MCF 10A (cell line): ENCODE data around the gene DIAPH1. TPM values are rescaled to one million over a fixed set of nuclear protein-coding genes. Genes with fewer than 3 reads are reported as not detected.

Experiments
- BruUV-seq: library from RNA; stranded (reverse); fragments of 400-500 nt; replicated peaks from 2 replicates; lab custom pipeline; 2021; lab: Mats Ljungman, UMichigan
- CTCF ChIA-PET: fragments of 300-600 bp; sonication (Branson Sonifier 250); formaldehyde crosslinking; extraction: SDS; loops from one replicate; lab custom pipeline; 2021; ENCODE audit warnings: antibody characterized with exemption, inconsistent platforms; lab: Yijun Ruan, JAX
- POLR2A ChIA-PET: fragments of 300-600, 350-650 bp; sonication (Branson Sonifier 250); formaldehyde crosslinking; extraction: SDS; loops from one replicate; lab custom pipeline; 2020; ENCODE audit warnings: antibody characterized with exemption, inconsistent platforms; lab: Yijun Ruan, JAX
- DNase-seq: peaks from one replicate; pipeline ENCODE4 v3.0.0-alpha.2; 2018; ENCODE audit not compliant: unreplicated experiment
- H3K27ac Mint-ChIP-seq: one replicate; pipeline ENCODE4 v1.8.0; 2022; ENCODE audit warnings: mild to moderate bottlenecking, low read depth, mixed read lengths; ENCODE audit not compliant: unreplicated experiment
- H3K27me3 Mint-ChIP-seq: one replicate; pipeline ENCODE4 v1.8.0; 2022; ENCODE audit warnings: mixed read lengths; ENCODE audit not compliant: insufficient read depth, unreplicated experiment
- H3K36me3 Mint-ChIP-seq: one replicate; pipeline ENCODE4 v1.8.0; 2022; ENCODE audit warnings: mild to moderate bottlenecking, moderate library complexity, mixed read lengths; ENCODE audit not compliant: insufficient read depth, unreplicated experiment
- H3K4me1 Mint-ChIP-seq: one replicate; pipeline ENCODE4 v1.8.0; 2022; ENCODE audit warnings: mixed read lengths; ENCODE audit not compliant: insufficient read depth, unreplicated experiment
- H3K4me3 Mint-ChIP-seq: one replicate; pipeline ENCODE4 v1.8.0; 2022; ENCODE audit warnings: mild to moderate bottlenecking, moderate library complexity, mixed read lengths; ENCODE audit not compliant: unreplicated experiment
- H3K9me3 Mint-ChIP-seq: one replicate; pipeline ENCODE4 v1.8.0; 2022; ENCODE audit warnings: mixed read lengths; ENCODE audit not compliant: unreplicated experiment
- CTCF ChIP-seq: fragments of 200-600 bp; IDR thresholded peaks from one replicate; pipeline ENCODE4 v1.8.0; 2022; ENCODE audit warnings: antibody characterized with exemption, mild to moderate bottlenecking; ENCODE audit not compliant: unreplicated experiment
- intact Hi-C: fragments of 100-400 bp; cut with micrococcal nuclease; formaldehyde crosslinking; loops from 2 replicates; pipeline ENCODE4 v1.14.1; 2022
- total RNA-seq: library from RNA; stranded (reverse); gene quantifications from 2 replicates; pipeline ENCODE4 v1.2.3, GENCODE V29; 2022

Gene DIAPH1
- total RNA-seq, 1 experiment from 2014 or later, result 228 TPM

GRCh38 chr5:141636106-141636412, 17.3 kb upstream of the DIAPH1 start:
- Mint-ChIP-seq H3K27ac (peak overlapping the region; percentile 47), H3K4me3 (peak overlapping the region; percentile 92), H3K27me3 (no peaks in the 10 kb centered on the region), H3K9me3 (no peaks in the 10 kb centered on the region), H3K36me3 (peaks cover 21% of the 10 kb centered on the region), H3K4me1 (peaks cover 39% of the 10 kb centered on the region)
- ChIA-PET CTCF (interaction anchor here (0.9 to 11.6 kb wide), 12 partner anchors 8 to 325 kb away, joined by 3 to 213 read pairs (median 6); partner anchors contain the start of genes DIAPH1 and PCDH1), POLR2A (interaction anchor here (0.5 to 13.3 kb wide), 33 partner anchors 11 to 1235 kb away, joined by 3 to 349 read pairs (median 4); partner anchors contain the start of genes ARAP3, DIAPH1, FCHSD1 and PCDH1)
- TSS peak; percentile 28 for BruUV-seq
- intact Hi-C loops, result loop anchor here (2.0 kb wide), 1 partner anchor 17 kb away; the partner anchor contains the start of gene DIAPH1
- DNase-seq, result no peak
- TF ChIP-seq CTCF, result no peak

GRCh38 chr5:141635646-141636045, 16.8 kb upstream of the DIAPH1 start:
- peaks cover 23% of the 10 kb centered on the region for H3K36me3 Mint-ChIP-seq
- H3K27ac Mint-ChIP-seq, result peak overlapping the region; percentile 47
- H3K4me3 Mint-ChIP-seq, result peak overlapping the region; percentile 92
- ChIA-PET CTCF (interaction anchor here (0.5 to 11.6 kb wide), 15 partner anchors 9 to 325 kb away, joined by 3 to 213 read pairs (median 3); partner anchors contain the start of genes DIAPH1 and PCDH1), POLR2A (interaction anchor here (0.7 to 13.3 kb wide), 23 partner anchors 12 to 1235 kb away, joined by 3 to 349 read pairs (median 7); partner anchors contain the start of genes ARAP3, DIAPH1, FCHSD1 and RNF14)
- no peaks in the 10 kb centered on the region for H3K27me3 Mint-ChIP-seq
- intact Hi-C loops, result loop anchor here (2.0 kb wide), 1 partner anchor 17 kb away; the partner anchor contains the start of gene DIAPH1
- BruUV-seq, result no TSS peak
- DNase-seq, result no peak
- no peaks in the 10 kb centered on the region for H3K9me3 Mint-ChIP-seq
- TF ChIP-seq CTCF, result no peak
- H3K4me1 Mint-ChIP-seq, result peaks cover 39% of the 10 kb centered on the region

- no peaks in the 10 kb centered on the region for H3K27me3 Mint-ChIP-seq
- no peak for DNase-seq
- BruUV-seq, result no TSS peak
- no peak for TF ChIP-seq CTCF
- H3K9me3 Mint-ChIP-seq, result no peaks in the 10 kb centered on the region
- peaks cover 39% of the 10 kb centered on the region for H3K4me1 Mint-ChIP-seq
- intact Hi-C loops, result no loop called here
- ChIA-PET CTCF (interaction anchor here (0.5 to 11.6 kb wide), 11 partner anchors 12 to 1269 kb away, joined by 3 to 213 read pairs (median 5); partner anchors contain the start of gene DIAPH1), POLR2A (interaction anchor here (2.9 to 13.3 kb wide), 8 partner anchors 13 to 334 kb away, joined by 17 to 349 read pairs (median 39); partner anchors contain the start of genes DIAPH1, FCHSD1 and RNF14)
- peak overlapping the region; percentile 47 for H3K27ac Mint-ChIP-seq
- peaks cover 30% of the 10 kb centered on the region for H3K36me3 Mint-ChIP-seq
- peak overlapping the region; percentile 92 for H3K4me3 Mint-ChIP-seq
Measured at GRCh38 chr5:141634720-141635119, 15.9 kb upstream of the DIAPH1 start.

- ChIA-PET CTCF (interaction anchor here (0.6 to 11.6 kb wide), 13 partner anchors 8 to 1268 kb away, joined by 3 to 213 read pairs (median 4); partner anchors contain the start of genes DIAPH1 and RNF14), POLR2A (interaction anchor here (0.9 to 13.3 kb wide), 6 partner anchors 9 to 76 kb away, joined by 3 to 349 read pairs (median 40); partner anchors contain the start of genes DIAPH1 and FCHSD1)
- intact Hi-C loops, result no loop called here
- DNase-seq, result no peak
- no peak overlapping the region for H3K4me3 Mint-ChIP-seq
- peak overlapping the region; percentile 47 for H3K27ac Mint-ChIP-seq
- peaks cover 39% of the 10 kb centered on the region for H3K4me1 Mint-ChIP-seq
- no TSS peak for BruUV-seq
- no peaks in the 10 kb centered on the region for H3K9me3 Mint-ChIP-seq
- no peaks in the 10 kb centered on the region for H3K27me3 Mint-ChIP-seq
- no peak for TF ChIP-seq CTCF
- peaks cover 37% of the 10 kb centered on the region for H3K36me3 Mint-ChIP-seq
Measured at GRCh38 chr5:141633871-141634561, 15.2 kb upstream of the DIAPH1 start.
